Measurements from ENCODE around the gene BRIP1. TPM values are rescaled to one million over a fixed set of nuclear protein-coding genes. Genes with fewer than 3 reads are reported as not detected.

The BRIP1 gene
- total and polyA plus RNA-seq, 2 donors (not counting 3 experiments of a cell fraction or from before 2014, with no cell fraction given): 1.8 to 12.1 TPM

- BruUV-seq (replicated peaks): no TSS peak
- no peak for DNase-seq (ENCODE audit: low read depth, low spot score)
- H3K4me3 ChIP-seq (replicated peaks in 1 of 3; ENCODE audit: insufficient read depth in 1 of 3, low read depth in 1 of 3, low read length in 3 of 3): no peak overlapping the region
- CTCF ChIA-PET: no interaction called here
- H3K4me2 ChIP-seq (ENCODE audit: insufficient read depth, low read length): no peak overlapping the region
- FAIRE-seq: no peak
- H3K9me3 ChIP-seq (replicated peaks; ENCODE audit: control insufficient read depth, insufficient read depth, low read length): no peaks in the 10 kb centered on the region
- intact Hi-C loops (cut with micrococcal nuclease): no loop called here
- TF ChIP-seq GATA2 (IDR thresholded peaks at IDR 0.05; ENCODE audit: insufficient read depth, insufficient read length, low read depth, low read length) (no peak), POLR2A (IDR thresholded peaks at IDR 0.05; ENCODE audit: low read depth, low read length) (no peak), JUN (IDR thresholded peaks at IDR 0.05; ENCODE audit: borderline replicate concordance, insufficient read depth, insufficient read length, low read depth) (no peak), FOS (IDR thresholded peaks at IDR 0.05; ENCODE audit: borderline replicate concordance, insufficient read depth, low read length) (no peak), CTCF (IDR thresholded peaks at IDR 0.05; ENCODE audit: extremely low read depth in 1 of 2, insufficient read depth in 1 of 2, low read depth in 1 of 2, low read length in 2 of 2) (no peak), POLR2AphosphoS5 (IDR thresholded peaks at IDR 0.05; ENCODE audit: insufficient read depth, low read depth, low read length) (no peak), EZH2 (IDR thresholded peaks at IDR 0.05; ENCODE audit: borderline replicate concordance, low read depth, low read length, severe bottlenecking) (no peak), MYC (IDR thresholded peaks at IDR 0.05; ENCODE audit: low read depth, low read length) (no peak)
- TF ChIP-seq, protein P1, sequence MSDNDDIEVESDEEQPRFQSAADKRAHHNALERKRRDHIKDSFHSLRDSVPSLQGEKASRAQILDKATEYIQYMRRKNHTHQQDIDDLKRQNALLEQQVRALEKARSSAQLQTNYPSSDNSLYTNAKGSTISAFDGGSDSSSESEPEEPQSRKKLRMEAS (IDR thresholded peaks at IDR 0.05; ENCODE audit: insufficient read depth, insufficient read length): no peak
- no peaks in the 10 kb centered on the region for H3K9me1 ChIP-seq (replicated peaks; ENCODE audit: control insufficient read depth, extremely low read depth, insufficient read depth, low read length)
- H3K36me3 ChIP-seq (ENCODE audit: control insufficient read depth in 2 of 2, extremely low read depth in 1 of 2, insufficient read depth in 2 of 2, low read length in 2 of 2): peaks cover 0 to 2% of the 10 kb centered on the region in 2 experiments
- no peak overlapping the region for H3K9ac ChIP-seq (replicated peaks; ENCODE audit: extremely low read depth, insufficient read depth, low read length)
- H3K79me2 ChIP-seq (ENCODE audit: control insufficient read depth, insufficient read depth, low read length): no peaks in the 10 kb centered on the region
- no peaks in the 10 kb centered on the region for H4K20me1 ChIP-seq (replicated peaks; ENCODE audit: control insufficient read depth, extremely low read depth, insufficient read depth, low read length)
- H3K27me3 ChIP-seq (ENCODE audit: control insufficient read depth in 2 of 2, insufficient read depth in 2 of 2, low read length in 2 of 2): no peaks in the 10 kb centered on the region
- no peak overlapping the region for H3K27ac ChIP-seq (ENCODE audit: insufficient read depth, low read depth, low read length)
- POLR2A ChIA-PET: no interaction called here
- no peak overlapping the region for H2AFZ ChIP-seq (ENCODE audit: low read depth, low read length)
- dilution Hi-C loops (cut with MboI; ENCODE audit: extremely low pct_ligation_motif_present, low sequenced_read_pairs): no loop called here
- H3K4me1 ChIP-seq (ENCODE audit: control insufficient read depth, extremely low read depth, insufficient read depth, low read length): no peaks in the 10 kb centered on the region
Measured at GRCh38 chr17:61737820-61738219, 125.5 kb downstream of the BRIP1 start.
